GM21825 (cell line): ENCODE measurements around the gene PSIP1.
"Not testable (repeated sequence)": the region's sequence is repeated elsewhere in the genome, so short reads cannot be mapped to it uniquely, and the experiment has no call there.

Experiments used
- ATAC-seq: cut with Tn5 transposase; IDR thresholded peaks from one replicate; pipeline ENCODE4 v1.9.1; 2021; ENCODE audit warnings: mild to moderate bottlenecking, moderate library complexity; ENCODE audit not compliant: unreplicated experiment

Gene PSIP1

GRCh38 chr9:15510789-15511575 is at the start of gene PSIP1:
Gene PSIP1 (minus strand): TSS chr9:15510970. CDS start chr9:15510188, 782 bp downstream.
- peak; percentile 81 for ATAC-seq

GRCh38 chr9:15553528-15553898 is 42.7 kb upstream of the PSIP1 start:
- peak; percentile 21 for ATAC-seq

GRCh38 chr9:15552636-15553527 is 42.1 kb upstream of the PSIP1 start, which contains the start of gene CCDC171:
Gene CCDC171 (plus strand): TSS chr9:15553043. CDS start chr9:15564089, 11,046 bp downstream.
- ATAC-seq: peak; percentile 84

DNA sequence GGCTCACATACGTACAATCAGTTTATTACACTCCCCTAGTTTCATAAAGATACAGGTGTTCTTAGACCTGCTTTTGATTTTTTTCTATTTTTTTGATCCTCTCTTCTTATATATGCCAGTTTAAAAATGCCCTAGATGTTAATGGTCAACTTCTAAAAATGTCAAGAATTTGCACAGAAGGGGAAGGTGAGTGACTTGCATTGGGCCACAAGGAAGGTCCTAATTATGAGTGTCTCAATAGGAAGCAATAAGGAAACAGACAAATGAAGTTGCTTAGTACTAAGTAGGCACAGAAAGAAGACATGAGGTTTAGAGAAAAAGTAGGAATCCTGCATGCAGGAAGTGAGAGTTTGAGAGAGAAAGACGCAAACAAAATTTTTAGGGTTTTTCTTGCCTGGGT is 38.8 kb upstream of the PSIP1 start:
- no peak for ATAC-seq

- ATAC-seq: no peak
Measured at GRCh38 chr9:15543047-15543813, 32.5 kb upstream of the PSIP1 start.

DNA sequence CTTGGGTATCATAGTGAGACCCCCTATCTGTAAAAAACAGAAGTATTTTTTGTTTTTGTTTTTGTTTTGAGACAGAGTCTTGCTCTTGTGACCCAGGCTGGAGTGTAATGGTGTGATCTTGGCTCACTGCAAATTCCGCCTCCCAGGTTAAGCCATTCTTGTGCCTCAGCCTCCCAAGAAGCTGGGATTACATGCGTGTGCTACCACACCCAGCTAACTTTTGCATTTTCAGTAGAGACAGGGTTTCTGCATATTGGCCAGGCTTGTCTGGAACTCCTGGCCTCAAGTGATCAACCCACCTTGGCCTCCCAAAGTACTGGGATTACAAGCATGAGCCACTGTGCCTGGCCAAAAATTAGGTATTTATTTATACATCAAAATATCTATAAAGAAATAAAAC is 31.9 kb upstream of the PSIP1 start:
- no peak for ATAC-seq

DNA sequence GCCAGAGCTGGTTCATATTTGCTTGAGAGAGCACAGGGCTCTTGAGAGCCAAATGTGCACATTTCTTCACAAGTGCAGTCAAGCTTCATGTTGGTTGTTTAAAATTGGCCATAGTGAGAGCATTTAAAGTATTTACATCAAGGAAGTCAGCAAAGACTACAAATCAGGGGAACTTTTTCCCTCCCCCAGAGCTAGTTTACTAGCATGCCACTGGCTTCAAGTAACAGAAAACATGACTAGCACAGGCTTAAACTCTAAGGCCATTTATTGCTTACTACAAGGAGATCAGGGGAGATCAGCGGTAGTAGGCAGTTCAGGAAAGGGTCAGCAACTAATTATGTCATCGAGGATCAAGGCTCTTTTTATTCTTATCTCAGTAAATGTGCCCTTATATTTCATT is 31.1 kb upstream of the PSIP1 start:
- no peak for ATAC-seq

DNA sequence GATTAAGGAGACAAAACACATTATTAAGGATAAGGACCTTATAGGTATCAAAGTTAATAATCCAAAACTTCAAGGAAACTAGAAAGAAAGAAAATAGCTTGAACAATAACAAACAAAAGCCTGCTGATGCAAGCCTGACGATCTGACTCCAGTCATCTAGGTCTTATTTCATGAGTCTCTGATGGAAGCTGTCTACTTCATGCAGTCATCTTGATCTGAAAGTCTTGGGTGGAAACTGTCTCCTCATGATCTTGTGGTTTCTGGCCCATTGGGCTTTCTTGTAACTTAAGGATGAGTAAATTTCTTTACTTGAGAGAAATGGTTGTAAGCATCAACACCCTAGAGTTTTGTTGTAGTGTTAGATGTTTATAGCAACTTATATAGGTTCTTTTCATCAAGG is 20.6 kb upstream of the PSIP1 start:
- no peak for ATAC-seq

DNA sequence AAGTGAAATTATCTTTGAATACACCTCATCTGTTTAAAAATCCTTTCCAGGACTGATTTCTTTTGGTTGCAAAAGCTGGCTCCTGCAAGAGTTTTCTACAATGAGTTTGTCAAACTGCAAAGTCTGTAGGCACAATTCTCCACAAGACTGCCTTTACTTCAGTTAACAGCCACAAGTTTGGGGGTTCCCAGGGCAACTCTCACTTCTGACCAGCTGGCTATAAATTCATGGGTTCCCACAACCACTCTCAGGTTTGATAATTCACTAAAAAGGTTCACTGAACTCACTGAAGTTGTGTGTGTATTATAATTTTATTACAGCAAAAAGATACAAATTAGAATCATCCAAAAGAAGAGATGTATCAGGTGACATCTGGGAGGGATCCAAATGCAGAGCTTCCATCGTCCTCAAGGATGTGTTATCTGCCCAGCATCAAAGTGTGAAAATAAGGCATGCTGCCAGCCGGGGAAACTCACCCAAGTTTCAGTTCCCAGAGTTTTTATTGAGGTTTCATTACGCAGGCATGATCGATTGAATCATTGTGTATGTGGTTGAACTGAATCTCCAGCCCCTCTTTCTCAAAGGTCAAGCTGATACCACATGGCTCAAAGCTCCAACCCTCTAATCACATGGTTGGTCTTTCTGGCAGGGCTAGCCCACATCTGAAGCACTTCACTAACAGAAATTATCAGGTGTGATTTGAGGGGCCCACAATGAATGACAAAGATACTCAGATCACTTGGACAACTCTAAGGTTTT is 19.0 kb upstream of the PSIP1 start:
- ATAC-seq: peak; percentile 87

GRCh38 chr9:15527035-15527434 is 16.3 kb upstream of the PSIP1 start:
- not testable (repeated sequence) for ATAC-seq

GRCh38 chr9:15525958-15526357 is 15.2 kb upstream of the PSIP1 start:
- ATAC-seq: no peak

- no peak for ATAC-seq
Measured at GRCh38 chr9:15524845-15525455, 14.2 kb upstream of the PSIP1 start.

DNA sequence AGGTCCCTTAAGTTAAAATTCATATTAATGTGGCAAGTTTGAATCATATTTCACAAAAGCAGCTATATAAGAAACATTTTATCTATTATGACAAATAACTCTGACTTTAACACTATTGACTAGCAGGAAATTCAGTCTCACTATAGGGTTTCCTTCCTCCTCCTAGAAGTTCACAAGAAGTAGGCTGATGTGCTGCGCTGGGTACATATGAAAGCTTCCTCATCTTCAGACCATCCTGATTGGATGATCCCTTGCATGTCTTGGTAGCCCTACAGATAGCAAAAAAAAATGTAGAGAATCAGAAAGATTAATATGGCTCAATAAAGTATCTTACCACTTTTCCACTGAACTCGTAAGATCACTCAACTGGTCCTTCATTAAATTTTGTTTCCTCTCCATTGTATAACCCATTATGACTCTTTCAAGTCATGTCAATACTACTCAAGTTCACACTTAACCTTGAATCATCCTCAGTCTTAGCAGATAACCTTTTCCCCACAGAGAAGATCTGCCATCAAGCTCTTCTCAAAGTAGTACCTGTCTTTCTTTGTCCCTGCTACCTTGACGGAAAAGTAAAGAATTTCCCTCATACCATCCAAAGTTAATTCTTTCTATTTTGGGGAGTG is 11.5 kb upstream of the PSIP1 start:
- ATAC-seq: no peak

- ATAC-seq: no peak
Measured at GRCh38 chr9:15521254-15521653, 10.5 kb upstream of the PSIP1 start.

- no peak for ATAC-seq
Measured at GRCh38 chr9:15519831-15520230, 9.1 kb upstream of the PSIP1 start.

GRCh38 chr9:15513335-15513734 is 2.6 kb upstream of the PSIP1 start:
- ATAC-seq: no peak

GRCh38 chr9:15512889-15513288 is 2.1 kb upstream of the PSIP1 start:
- ATAC-seq: no peak

DNA sequence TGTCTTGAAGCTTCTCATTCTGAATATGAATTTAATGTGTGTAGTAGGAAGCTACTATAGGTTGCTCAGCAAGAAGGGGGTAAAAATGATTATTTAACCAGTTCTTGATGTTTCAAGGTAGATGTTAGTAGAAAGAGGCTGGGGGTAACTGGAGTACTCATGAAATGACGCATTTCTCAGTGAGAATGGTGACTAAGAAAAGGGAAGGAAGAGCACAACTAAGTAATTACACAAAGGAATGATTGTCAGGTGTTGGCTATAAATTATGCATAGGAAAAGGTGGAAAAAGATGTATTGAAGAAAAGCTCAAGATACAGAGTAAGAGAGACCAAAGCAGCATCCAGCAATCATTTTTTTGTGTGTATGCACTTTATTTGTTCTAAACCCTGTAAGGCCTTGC is 1.4 kb upstream of the PSIP1 start:
- ATAC-seq: no peak

GRCh38 chr9:15509931-15510788 is 610 bp downstream of the PSIP1 start:
- peak; percentile 36 for ATAC-seq
